Left ventricle myocardium inferior (tissue), 1 donor: ENCODE measurements around the gene STK11IP. TPM values are rescaled to one million over a fixed set of nuclear protein-coding genes. Genes with fewer than 3 reads are reported as not detected.

Experiments used
- DNase-seq: peaks from one replicate; pipeline ENCODE4 v3.0.0-alpha.2; 2020
- H3K27ac ChIP-seq: fragments of 200-600 bp; replicated peaks from 2 replicates; pipeline ENCODE4 v1.8.0; 2021
- H3K27me3 ChIP-seq: fragments of 200-600 bp; 2 replicates; pipeline ENCODE4 v1.8.0; 2021; ENCODE audit warnings: low read depth
- H3K36me3 ChIP-seq: fragments of 200-600 bp; 2 replicates; pipeline ENCODE4 v1.8.0; 2021
- H3K4me1 ChIP-seq: fragments of 200-600 bp; 2 replicates; pipeline ENCODE4 v1.8.0; 2021
- H3K4me3 ChIP-seq: fragments of 200-600 bp; 2 replicates; pipeline ENCODE4 v1.8.0; 2021; ENCODE audit warnings: mild to moderate bottlenecking, moderate library complexity
- H3K9me3 ChIP-seq: fragments of 200-600 bp; replicated peaks from 2 replicates; pipeline ENCODE4 v1.8.0; 2021
- CTCF ChIP-seq: fragments of 200-600 bp; IDR thresholded peaks from 2 replicates; pipeline ENCODE4 v1.8.0; 2021; ENCODE audit warnings: antibody characterized with exemption, mild to moderate bottlenecking, borderline replicate concordance
- intact Hi-C: fragments of 100-400 bp; cut with micrococcal nuclease; formaldehyde crosslinking; loops from one replicate; pipeline ENCODE4 v1.11.0; 2022
- total RNA-seq: library from RNA; stranded (reverse); fragmentation: NEBNext Ultra II Directional; extraction: Animal tissue kit (Norgen Biotek cat#: 25700); gene quantifications from one replicate; pipeline ENCODE4 v1.2.1, GENCODE V29; 2021
- donor health status: DM: no; HTN: yes; CAD: no; lungs with severe emphysema.

The STK11IP gene
- total RNA-seq, 1 donor from 2014 or later: 15.9 TPM

DNA sequence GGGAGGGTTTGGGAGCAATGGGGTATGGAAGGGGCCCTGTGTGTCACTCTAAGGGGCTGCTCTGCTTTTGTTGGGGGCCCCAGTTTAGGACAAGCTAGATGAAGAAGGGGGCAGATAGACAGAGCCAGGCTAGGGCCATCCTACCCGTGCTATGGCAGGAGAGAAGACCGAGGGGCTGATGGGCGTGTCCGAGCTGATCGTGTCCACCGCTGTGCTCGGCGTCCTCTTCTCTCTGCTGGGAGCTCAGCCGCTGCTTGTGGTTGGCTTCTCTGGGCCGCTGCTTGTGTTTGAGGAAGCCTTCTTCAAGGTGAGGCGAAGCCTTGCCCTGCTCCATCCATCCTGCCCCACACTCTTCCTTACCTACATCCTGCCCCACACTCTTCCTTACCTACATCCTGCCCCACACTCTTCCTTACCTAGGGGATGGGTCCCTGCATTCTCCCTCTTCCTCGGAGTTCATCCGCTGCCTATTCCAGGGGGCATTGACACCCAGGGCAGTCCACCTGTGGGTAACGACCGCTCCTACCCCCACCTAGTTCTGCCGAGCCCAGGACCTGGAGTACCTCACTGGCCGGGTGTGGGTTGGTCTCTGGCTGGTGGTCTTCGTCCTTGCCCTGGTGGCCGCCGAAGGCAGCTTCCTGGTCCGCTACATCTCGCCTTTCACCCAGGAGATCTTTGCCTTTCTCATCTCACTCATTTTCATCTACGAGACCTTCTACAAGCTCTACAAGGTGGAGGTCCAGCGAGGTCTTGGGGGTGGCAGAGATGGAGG lies 38.7 kb downstream of the STK11IP start:
- H3K27ac ChIP-seq: peak overlapping the region; percentile 97
- no peak for DNase-seq
- H3K36me3 ChIP-seq: peaks cover 45% of the 10 kb centered on the region
- TF ChIP-seq CTCF: no peak
- H3K9me3 ChIP-seq: no peaks in the 10 kb centered on the region
- H3K27me3 ChIP-seq: no peaks in the 10 kb centered on the region
- intact Hi-C loops: no loop called here
- H3K4me3 ChIP-seq: peak overlapping the region; percentile 68
- peaks cover 86% of the 10 kb centered on the region for H3K4me1 ChIP-seq

DNA sequence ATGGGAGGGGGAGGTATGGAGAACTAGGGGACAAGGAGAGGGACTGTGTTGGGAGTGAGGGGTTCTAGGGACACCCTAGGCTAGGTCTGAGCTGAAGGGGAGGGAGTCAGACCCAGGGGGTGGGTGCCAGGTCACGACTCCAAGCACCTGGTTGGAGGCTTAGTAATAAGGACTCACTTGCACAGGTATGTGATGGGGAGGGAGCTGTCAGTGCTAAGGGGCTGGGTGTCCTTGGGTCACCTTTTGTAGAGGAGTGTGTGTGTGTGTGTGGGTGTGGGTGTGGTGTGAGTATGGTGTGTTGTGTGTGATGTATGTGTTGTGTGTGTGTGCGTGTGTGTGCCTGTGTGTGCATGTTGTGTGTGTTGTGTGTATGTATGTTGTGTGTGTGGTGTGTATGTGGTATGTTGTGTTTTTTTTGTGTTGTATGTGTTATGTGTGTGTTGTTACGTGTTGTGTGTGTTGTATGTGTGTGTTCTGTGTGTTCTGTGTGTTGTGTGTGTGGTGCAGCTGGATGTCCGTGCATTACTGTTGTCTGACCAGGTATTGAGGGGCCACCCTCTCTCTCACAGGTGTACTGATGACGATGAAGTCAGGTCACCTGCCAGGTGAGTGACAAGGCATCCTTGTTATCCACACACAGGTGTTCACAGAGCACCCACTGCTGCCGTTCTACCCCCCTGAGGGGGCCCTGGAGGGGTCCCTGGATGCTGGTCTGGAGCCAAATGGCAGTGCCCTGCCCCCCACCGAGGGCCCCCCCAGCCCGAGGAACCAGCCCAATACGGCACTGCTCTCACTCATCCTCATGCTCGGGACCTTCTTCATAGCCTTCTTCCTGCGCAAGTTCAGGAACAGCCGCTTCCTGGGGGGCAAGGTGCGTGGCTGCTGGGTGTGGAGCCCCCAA lies 39.5 kb downstream of the STK11IP start:
- DNase-seq: no peak
- H3K36me3 ChIP-seq: peaks cover 42% of the 10 kb centered on the region

DNA sequence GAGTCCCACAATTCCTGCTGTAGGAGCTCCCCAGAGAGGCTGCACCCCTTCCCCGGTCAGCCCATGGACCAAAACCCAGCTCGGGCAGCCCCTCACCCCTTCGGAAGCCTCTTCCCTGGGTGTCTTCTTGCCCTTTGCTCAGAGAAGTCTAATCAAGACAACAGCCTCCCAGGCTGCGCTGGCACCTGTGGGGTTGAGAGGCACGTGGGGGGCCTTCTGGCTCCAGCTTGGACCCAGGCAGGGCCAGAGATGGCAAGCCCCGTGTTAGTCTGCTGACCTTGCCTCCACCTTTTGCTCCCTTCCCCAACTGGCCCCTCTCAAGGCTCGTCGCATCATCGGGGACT lies 40.2 kb downstream of the STK11IP start:
- intact Hi-C loops: no loop called here
- Histone ChIP-seq H3K4me3 (peak overlapping the region; percentile 17), H3K9me3 (no peaks in the 10 kb centered on the region), H3K4me1 (peaks cover 92% of the 10 kb centered on the region), H3K27me3 (peaks cover 2% of the 10 kb centered on the region), H3K36me3 (peaks cover 36% of the 10 kb centered on the region), H3K27ac (peak overlapping the region; percentile 97)
- no peak for DNase-seq
- no peak for TF ChIP-seq CTCF

More for the DNA sequence above, 39.5 kb downstream of the STK11IP start:
- H3K4me3 ChIP-seq: peak overlapping the region; percentile 68
- H3K4me1 ChIP-seq: peaks cover 92% of the 10 kb centered on the region
- intact Hi-C loops: no loop called here
- no peaks in the 10 kb centered on the region for H3K9me3 ChIP-seq
- no peak for TF ChIP-seq CTCF
- no peaks in the 10 kb centered on the region for H3K27me3 ChIP-seq
- peak overlapping the region; percentile 97 for H3K27ac ChIP-seq

DNA sequence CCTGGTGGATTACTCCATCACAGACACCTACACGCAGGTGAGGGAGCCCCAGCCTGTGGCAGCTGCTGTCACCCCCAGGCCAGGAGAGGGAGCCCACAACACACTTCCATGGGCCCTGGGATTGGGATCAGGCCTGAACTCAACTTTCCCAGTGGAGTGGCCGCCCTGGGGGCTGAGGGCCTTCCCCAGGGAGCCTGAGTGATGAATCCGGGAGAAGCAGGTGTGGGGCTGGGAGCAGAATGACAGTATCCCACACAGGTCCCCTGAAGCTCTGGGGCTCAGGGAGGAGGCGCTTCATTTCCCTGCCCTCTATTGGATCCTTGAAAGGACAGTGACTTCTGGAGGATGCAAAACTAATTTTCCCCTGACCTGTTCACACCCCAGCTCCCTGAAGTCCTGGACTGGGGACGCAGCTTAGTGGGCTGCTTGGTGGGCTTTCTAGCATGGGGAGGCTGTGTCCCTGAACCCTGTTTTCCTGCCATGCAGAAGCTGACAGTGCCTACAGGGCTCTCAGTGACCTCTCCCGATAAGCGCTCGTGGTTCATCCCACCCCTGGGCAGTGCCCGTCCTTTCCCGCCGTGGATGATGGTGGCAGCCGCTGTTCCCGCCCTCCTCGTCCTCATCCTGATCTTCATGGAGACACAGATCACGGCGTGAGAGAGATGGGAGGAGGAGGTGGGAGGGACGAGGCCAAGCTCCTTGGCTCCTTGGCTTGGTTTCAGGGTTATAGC lies 40.7 kb downstream of the STK11IP start:
- Histone ChIP-seq H3K4me1 (peaks cover 92% of the 10 kb centered on the region), H3K4me3 (peak overlapping the region; percentile 17), H3K9me3 (no peaks in the 10 kb centered on the region), H3K27ac (peak overlapping the region; percentile 97), H3K36me3 (peaks cover 30% of the 10 kb centered on the region), H3K27me3 (peaks cover 5% of the 10 kb centered on the region)
- peak; percentile 24 for TF ChIP-seq CTCF
- DNase-seq: no peak
- intact Hi-C loops: no loop called here
